ENCODE results near the gene CSF3.

The CSF3 gene

DNA sequence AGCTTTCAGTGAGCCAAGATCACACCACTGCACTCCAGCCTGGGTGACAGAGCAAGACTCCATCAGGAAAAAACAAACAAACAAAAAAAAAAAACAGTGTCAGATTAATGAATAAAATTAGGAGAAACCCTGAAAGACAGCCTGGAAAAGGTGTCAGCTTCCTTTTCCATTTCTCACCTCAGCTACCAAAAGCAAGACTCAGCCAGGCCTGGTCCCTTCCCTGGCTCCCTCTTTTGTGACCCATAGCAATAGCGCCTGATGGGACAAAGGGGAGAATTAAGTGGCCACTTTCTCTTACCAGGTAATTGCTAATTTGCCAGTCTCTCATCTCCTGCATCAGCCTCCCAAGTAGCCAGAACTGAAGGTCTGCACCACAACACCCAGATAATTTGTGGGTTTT, 43.6 kb downstream of the CSF3 start:
- H3K27ac ChIP-seq (ENCODE audit: low read depth, low read length, poor library complexity, severe bottlenecking), result no peak overlapping the region

DNA sequence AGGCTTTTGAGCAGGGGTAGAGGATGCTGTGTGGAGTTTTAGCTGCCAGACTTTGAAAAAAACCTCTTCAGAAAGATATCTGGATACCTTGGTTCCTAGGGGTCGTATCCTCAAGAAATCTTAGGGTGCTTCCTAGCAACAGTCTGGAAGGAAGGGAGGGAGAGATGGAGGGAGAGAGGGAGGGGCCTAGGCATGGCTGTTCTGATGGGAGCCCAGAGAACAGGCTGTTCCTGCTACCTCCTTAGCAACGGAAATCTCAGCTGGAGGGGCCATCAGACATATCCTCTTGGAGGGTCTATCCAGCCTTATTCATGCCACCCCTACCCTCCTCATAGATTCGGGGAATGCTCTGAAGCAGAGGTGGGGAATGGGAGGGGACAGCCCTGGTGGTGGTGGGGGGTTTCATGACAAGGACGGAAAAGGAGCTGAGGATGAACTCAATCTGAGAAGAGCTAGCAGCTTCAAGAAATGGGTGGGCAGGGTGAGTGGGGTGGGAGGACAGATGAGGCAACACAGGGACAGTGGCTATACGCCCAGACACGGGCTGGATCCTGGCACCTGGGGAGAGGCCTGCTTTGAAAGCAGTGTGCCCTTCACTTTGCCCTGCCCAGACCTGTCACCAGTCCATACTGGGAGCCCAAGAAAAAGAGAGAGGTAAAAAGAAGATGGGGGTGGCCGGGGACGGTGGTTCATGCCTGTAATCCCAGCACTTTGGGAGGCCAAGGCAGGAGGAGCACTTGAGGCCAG, 44.7 kb downstream of the CSF3 start:
- H3K9me3 ChIP-seq (ENCODE audit: low read length), result no peaks in the 10 kb centered on the region
- peaks cover 25% of the 10 kb centered on the region for H3K4me1 ChIP-seq (ENCODE audit: insufficient read depth, low read length, severe bottlenecking)
- H4K20me1 ChIP-seq (ENCODE audit: insufficient read depth, low read length), result no peaks in the 10 kb centered on the region
- peaks cover 9% of the 10 kb centered on the region for H3K27me3 ChIP-seq (ENCODE audit: insufficient read depth, low read length)
- H3K79me2 ChIP-seq (ENCODE audit: insufficient read depth, low read length), result no peaks in the 10 kb centered on the region
- no peak overlapping the region for H3K4me3 ChIP-seq (ENCODE audit: low read depth, low read length, poor library complexity, severe bottlenecking)
- no peak for TF ChIP-seq EZH2 (IDR thresholded peaks at IDR 0.05; ENCODE audit: borderline replicate concordance, low read length)
- TF ChIP-seq, protein P1, sequence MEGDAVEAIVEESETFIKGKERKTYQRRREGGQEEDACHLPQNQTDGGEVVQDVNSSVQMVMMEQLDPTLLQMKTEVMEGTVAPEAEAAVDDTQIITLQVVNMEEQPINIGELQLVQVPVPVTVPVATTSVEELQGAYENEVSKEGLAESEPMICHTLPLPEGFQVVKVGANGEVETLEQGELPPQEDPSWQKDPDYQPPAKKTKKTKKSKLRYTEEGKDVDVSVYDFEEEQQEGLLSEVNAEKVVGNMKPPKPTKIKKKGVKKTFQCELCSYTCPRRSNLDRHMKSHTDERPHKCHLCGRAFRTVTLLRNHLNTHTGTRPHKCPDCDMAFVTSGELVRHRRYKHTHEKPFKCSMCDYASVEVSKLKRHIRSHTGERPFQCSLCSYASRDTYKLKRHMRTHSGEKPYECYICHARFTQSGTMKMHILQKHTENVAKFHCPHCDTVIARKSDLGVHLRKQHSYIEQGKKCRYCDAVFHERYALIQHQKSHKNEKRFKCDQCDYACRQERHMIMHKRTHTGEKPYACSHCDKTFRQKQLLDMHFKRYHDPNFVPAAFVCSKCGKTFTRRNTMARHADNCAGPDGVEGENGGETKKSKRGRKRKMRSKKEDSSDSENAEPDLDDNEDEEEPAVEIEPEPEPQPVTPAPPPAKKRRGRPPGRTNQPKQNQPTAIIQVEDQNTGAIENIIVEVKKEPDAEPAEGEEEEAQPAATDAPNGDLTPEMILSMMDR (IDR thresholded peaks at IDR 0.05; ENCODE audit: low read length), result no peak
- no peak overlapping the region for H3K27ac ChIP-seq (ENCODE audit: low read depth, low read length, poor library complexity, severe bottlenecking)
- no peaks in the 10 kb centered on the region for H3K36me3 ChIP-seq (ENCODE audit: insufficient read depth, low read length)
- H2AFZ ChIP-seq (ENCODE audit: low read length), result no peak overlapping the region
- no peak overlapping the region for H3K9ac ChIP-seq (ENCODE audit: low read length)
- no peaks in the 10 kb centered on the region for H3F3A ChIP-seq (ENCODE audit: insufficient read depth, low read length)
- H3K4me2 ChIP-seq (ENCODE audit: low read length), result no peak overlapping the region
- H3K9me2 ChIP-seq (ENCODE audit: low read depth, low read length), result no peaks in the 10 kb centered on the region

More for the DNA sequence above, 43.6 kb downstream of the CSF3 start:
- Histone ChIP-seq H3K9me3 (ENCODE audit: low read length) (no peaks in the 10 kb centered on the region), H3K4me2 (ENCODE audit: low read length) (no peak overlapping the region), H3K27me3 (ENCODE audit: insufficient read depth, low read length) (peaks cover 9% of the 10 kb centered on the region), H2AFZ (ENCODE audit: low read length) (no peak overlapping the region), H4K20me1 (ENCODE audit: insufficient read depth, low read length) (no peaks in the 10 kb centered on the region), H3K4me1 (ENCODE audit: insufficient read depth, low read length, severe bottlenecking) (peaks cover 22% of the 10 kb centered on the region), H3K9me2 (ENCODE audit: low read depth, low read length) (no peaks in the 10 kb centered on the region), H3K4me3 (ENCODE audit: low read depth, low read length, poor library complexity, severe bottlenecking) (no peak overlapping the region), H3F3A (ENCODE audit: insufficient read depth, low read length) (no peaks in the 10 kb centered on the region), H3K79me2 (ENCODE audit: insufficient read depth, low read length) (no peaks in the 10 kb centered on the region), H3K9ac (ENCODE audit: low read length) (no peak overlapping the region), H3K36me3 (ENCODE audit: insufficient read depth, low read length) (no peaks in the 10 kb centered on the region)
- TF ChIP-seq, protein P1 (IDR thresholded peaks at IDR 0.05; ENCODE audit: low read length), result no peak
- TF ChIP-seq EZH2 (IDR thresholded peaks at IDR 0.05; ENCODE audit: borderline replicate concordance, low read length), result no peak

DNA sequence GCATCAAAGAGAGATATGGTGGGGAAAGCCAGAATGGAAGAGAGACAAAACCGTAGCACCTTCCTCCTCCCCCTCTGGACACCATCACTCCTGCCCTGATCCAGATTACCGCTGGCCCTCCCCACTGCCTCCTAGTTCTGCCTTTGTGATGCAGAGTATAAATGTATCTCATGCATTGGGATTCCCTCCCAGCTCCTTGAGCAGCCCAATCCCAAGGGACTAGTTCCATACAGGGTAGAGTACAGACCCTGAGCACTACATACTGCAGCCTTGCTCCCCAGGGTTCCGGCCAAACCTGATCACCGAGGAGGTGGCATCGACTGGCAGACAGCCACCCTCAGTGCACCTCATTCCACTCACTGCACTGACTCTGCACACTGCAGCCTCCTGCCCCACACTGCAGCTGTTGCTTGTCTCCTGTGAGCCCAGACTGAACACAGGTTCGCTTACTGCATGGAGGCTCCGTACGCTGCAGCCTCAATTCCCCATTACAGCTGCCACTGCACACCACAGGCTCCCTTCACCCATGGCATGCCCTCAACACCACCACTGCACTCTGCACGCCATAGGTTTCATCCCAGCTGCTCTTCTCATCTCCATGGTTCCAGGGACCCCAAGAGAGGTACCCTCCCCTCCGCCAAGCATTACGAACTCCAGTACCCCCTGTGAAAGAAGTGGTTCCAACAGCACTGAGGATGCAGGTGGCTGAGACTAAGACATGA, 45.8 kb downstream of the CSF3 start:
- no peak for TF ChIP-seq EZH2 (IDR thresholded peaks at IDR 0.05; ENCODE audit: borderline replicate concordance, low read length)
- TF ChIP-seq, protein P1 (IDR thresholded peaks at IDR 0.05; ENCODE audit: low read length), result no peak
- H3K4me2 ChIP-seq (ENCODE audit: low read length), result no peak overlapping the region

More for the DNA sequence above, 45.8 kb downstream of the CSF3 start:
- H3F3A ChIP-seq (ENCODE audit: insufficient read depth, low read length), result no peaks in the 10 kb centered on the region
- no peaks in the 10 kb centered on the region for H3K79me2 ChIP-seq (ENCODE audit: insufficient read depth, low read length)
- H3K27ac ChIP-seq (ENCODE audit: low read depth, low read length, poor library complexity, severe bottlenecking), result no peak overlapping the region
- no peak overlapping the region for H3K9ac ChIP-seq (ENCODE audit: low read length)
- H3K4me3 ChIP-seq (ENCODE audit: low read depth, low read length, poor library complexity, severe bottlenecking), result no peak overlapping the region
- no peaks in the 10 kb centered on the region for H3K9me3 ChIP-seq (ENCODE audit: low read length)
- no peak overlapping the region for H2AFZ ChIP-seq (ENCODE audit: low read length)
- peaks cover 30% of the 10 kb centered on the region for H3K4me1 ChIP-seq (ENCODE audit: insufficient read depth, low read length, severe bottlenecking)
- H3K36me3 ChIP-seq (ENCODE audit: insufficient read depth, low read length), result no peaks in the 10 kb centered on the region
- no peaks in the 10 kb centered on the region for H4K20me1 ChIP-seq (ENCODE audit: insufficient read depth, low read length)
- peaks cover 9% of the 10 kb centered on the region for H3K27me3 ChIP-seq (ENCODE audit: insufficient read depth, low read length)
- no peaks in the 10 kb centered on the region for H3K9me2 ChIP-seq (ENCODE audit: low read depth, low read length)

All from OCI-LY1 (cell line).